Fibroblast of skin of back (primary cell): ENCODE measurements around the gene EYS.

Experiments used
- DNase-seq: peaks from one replicate; pipeline ENCODE4 v3.0.0-alpha.2; 2013

The EYS gene

GRCh38 chr6:64932486-64932885 lies 774.5 kb downstream of the EYS start:
- DNase-seq: no peak

- no peak for DNase-seq
Measured at GRCh38 chr6:64930681-64931080, 776.3 kb downstream of the EYS start.

DNA sequence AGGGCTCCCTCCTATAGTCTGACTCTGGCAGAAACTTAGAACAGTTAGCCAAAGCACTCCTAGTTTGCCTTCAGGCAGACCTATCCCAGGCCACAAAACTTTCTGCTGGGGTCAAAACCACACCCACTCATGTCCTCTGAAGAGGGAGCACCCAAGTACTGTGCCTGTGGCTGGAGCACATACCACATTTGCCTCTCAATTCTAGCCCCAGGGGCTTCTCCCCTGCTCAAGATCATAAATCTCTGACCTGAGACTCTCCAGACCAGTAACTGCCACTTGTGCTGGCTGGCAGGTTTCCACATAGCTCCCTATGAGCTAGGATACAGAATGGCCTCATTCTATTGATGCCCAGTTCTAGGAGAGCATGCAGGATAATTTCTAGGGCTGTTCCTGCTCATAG lies 781.0 kb downstream of the EYS start:
- no peak for DNase-seq

GRCh38 chr6:64920257-64920656 lies 786.8 kb downstream of the EYS start:
- DNase-seq: no peak

DNA sequence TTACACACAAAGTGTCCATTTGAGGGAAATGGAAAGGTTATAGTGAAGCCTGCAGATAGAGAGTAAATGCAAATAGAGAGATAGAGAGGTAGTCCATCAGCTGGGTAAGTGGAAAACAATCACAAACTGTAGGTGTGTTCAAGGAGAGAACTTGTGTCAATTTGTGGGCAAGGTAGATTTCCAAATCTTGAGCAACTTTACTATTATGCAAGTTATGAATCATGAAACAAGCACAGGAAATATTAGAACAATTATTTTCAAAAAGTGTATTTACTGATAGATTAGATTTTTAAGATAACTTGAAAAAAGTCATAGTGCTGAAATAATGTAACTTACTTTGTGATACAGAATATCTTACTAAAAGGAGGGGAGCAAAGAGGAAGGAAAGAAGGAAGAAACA lies 792.9 kb downstream of the EYS start:
- no peak for DNase-seq

DNA sequence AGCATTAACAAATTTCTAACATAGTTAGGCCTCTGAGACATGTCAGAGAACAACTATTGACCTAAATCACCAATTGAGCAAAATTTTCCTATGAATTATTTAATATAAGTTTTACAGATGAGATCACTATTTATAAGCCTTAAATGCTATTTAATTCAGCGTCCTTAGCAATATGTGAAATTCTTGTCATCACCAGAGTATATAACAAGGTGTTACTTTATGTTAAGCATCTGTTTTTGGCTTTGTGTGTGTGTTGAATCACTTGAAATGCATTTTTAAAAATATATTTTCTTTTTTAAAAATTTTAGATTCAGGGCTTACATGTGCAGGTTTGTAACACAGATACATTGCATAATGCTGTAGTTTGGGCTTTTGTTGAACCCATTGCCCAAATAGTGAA lies 794.1 kb downstream of the EYS start:
- DNase-seq: no peak

GRCh38 chr6:64908104-64908503 lies 798.9 kb downstream of the EYS start:
- no peak for DNase-seq

DNA sequence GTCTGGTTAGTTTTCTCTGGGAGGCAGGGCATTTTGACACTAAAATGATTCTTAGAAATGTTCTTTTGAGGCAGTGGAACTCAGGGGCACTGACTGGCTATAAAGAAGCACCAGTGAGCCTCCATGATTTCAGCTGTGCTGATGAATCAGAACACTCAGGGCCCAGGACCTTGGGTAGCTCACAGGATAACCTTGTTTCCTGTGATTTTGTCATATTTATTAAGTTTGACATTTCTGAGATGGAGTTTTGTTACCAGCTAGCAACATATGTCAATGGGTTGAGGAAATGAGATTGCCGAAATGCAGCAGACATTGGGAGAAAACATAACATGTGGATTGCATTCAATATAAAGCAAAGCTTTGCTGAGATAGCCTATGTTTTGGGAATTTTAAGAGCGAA lies 802.4 kb downstream of the EYS start:
- DNase-seq: no peak

DNA sequence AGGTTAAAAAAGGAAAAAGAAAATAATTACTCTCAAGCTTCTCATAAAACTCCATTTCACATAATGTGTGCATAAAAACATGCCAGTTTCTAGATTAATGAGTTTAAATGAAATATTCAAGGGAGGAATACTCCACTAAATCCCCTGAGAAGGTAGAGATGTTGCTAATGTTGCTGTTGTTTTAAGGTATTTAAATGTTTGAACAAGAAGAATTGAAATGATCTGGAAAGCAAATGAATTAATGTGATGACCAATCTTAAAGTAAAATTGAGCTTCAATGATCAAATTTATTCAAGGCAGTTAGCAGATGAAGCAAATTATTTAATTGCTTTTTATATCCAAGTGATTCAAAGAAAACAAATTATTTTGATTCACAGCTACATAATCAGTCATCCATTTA lies 804.4 kb downstream of the EYS start:
- DNase-seq: no peak

- no peak for DNase-seq
Measured at GRCh38 chr6:64896939-64897338, 810.1 kb downstream of the EYS start.

DNA sequence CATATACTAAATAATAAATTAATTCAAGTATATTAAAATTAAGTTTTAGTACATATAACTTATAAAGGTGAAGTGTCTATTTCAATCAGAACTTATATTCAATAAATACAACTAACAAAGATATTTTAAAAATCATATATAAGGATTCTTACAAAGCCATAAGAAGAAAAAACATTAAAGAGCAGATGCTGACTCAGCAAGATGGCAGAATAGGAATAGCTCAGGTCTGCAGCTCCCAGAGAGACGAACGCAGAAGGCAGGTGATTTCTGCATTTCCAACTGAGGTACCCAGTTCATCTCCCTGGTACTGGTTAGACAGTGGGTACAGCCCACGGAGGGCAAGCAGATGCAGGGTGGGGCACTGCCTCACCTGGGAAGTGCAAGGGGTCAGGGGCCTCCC lies 811.1 kb downstream of the EYS start:
- DNase-seq: no peak

GRCh38 chr6:64890609-64891008 lies 816.4 kb downstream of the EYS start:
- peak; percentile 70 for DNase-seq

DNA sequence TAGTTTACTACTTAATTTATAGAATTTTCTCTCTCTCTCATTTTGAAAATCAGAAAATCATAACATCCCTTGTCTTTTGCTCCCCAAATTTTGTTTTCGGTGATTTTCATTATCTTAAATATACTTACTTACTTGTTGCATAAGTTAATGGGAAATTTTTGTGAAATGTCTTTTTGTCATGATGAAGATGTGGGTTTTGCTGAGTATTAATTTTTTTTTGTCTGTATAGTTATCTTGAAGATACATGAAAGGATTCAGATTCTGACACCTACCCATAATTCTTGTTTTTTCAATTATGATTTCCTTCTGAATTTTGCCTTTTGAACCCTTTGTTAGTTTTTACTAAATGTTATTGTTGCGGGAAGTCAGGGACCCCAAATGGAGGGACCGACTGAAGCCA lies 817.9 kb downstream of the EYS start:
- no peak for DNase-seq

- no peak for DNase-seq
Measured at GRCh38 chr6:64874776-64875175, 832.2 kb downstream of the EYS start.

DNA sequence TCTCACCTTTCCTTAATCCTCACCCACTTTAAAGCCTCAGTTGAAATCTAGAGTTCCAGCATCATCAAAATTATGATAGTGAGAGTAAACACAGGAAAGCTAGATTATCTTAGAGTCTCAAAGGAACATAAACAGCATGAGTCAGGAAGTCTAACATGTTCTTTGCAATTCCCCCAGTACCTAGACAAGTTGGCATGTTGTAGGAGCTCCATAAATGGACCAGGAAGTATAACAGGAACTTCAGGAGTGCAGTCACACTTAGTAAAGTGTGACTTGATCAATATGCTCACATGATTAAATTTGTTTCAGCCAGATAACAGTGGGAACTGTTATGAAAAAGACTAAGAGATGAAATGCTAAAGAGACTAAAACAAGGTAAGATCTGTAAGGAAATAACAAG lies 834.4 kb downstream of the EYS start:
- DNase-seq: no peak

GRCh38 chr6:64861039-64861651 lies 845.9 kb downstream of the EYS start:
- no peak for DNase-seq

- no peak for DNase-seq
Measured at GRCh38 chr6:64860203-64860602, 846.8 kb downstream of the EYS start.

- no peak for DNase-seq
Measured at GRCh38 chr6:64850121-64850520, 856.9 kb downstream of the EYS start.

DNA sequence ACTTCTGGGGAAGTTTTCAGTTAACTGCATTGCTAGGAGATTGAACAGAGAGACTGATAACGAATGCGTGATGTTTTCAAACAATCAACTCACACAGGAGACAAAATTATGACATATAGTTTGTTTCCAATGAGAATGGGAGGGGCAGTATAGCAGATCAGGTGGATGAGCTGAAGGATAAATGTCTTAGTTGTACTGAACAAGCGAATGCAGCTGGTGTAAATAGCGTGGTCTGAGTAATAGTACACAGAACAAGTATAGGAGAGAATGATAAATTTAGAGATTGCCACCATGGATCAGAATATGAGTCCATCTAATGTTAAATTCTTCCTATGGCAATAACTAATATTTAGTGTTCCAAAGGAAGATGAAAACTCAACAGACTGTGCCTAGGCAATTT lies 858.6 kb downstream of the EYS start:
- no peak for DNase-seq

DNA sequence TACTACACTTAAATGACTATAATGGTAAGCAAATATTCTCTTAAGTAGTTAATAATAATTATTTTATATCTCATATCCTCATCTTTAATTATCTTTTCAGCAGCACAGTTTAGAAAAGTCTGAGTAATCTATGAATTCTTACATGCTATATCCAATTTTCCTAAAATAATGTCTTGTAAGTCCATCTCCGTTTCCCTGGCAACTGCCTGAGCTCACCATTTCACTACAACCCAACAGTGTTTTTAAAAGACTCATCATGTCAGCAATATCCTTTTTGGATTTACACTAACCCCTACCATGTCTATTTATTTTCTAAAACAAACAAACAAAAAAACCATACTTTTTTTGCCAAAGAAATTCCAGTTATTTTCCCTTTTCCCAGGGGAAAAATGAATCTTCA lies 859.6 kb downstream of the EYS start:
- DNase-seq: no peak

DNA sequence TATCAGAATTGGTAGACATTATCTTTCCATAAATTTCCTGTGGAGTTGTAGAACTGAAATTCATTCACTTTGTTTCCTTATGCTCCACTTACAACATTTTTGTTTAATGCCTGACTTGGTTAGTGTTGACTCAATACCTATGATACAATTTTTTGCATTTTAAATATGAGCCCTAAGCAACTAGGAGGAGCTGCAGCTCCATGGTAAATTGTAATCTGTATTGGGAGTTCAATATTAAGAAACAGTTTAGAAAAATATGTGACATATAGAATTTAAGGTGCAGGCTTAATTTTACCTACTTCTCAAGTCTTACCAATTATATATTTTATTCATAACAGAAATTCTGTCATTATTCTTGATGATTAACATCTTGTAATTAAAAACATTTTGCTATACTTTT lies 868.3 kb downstream of the EYS start:
- DNase-seq: no peak

- peak; percentile 7 for DNase-seq
Measured at GRCh38 chr6:64831680-64832079, 875.3 kb downstream of the EYS start.

DNA sequence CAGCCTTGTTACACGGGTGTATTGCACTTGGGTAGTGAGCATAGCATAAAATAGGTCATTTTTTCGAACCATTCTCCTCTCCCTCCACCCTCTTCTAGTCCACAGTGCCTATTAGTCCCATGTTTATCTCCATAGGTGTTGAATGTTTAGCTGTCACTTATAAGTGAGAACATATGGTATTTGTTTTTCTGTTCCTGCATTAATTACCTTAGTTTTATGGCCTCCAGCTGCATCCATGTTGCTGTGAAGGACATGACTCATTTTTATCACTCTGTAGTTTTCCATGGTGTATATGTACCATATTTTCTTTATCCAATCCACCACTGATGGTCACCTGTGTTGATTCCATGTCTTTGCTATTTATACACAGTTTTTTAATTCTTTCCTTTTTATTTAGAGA lies 889.5 kb downstream of the EYS start:
- no peak for DNase-seq

GRCh38 chr6:64815718-64816117 lies 891.3 kb downstream of the EYS start:
- DNase-seq: no peak

DNA sequence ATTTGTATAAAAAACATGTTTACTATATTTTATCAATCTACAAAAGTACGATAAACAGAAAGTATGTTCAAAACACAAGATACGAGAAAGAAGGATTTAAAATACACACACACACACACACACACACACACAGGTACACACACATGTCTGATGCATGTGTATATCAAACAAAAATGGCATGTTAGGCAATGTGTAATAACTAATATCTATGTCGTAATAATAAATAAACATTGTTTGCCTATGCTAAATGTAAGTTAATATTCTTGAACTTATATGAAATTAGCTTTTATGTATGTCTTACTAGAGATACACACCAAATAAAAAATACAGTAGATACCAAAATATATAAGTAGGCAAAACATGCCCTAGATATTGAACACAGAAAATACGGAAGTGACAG lies 894.9 kb downstream of the EYS start:
- DNase-seq: no peak

- DNase-seq: no peak
Measured at GRCh38 chr6:64811119-64811518, 895.9 kb downstream of the EYS start.
